Suprapubic skin (tissue), 4 donors: ENCODE data around the gene MED13L. TPM values are rescaled to one million over a fixed set of nuclear protein-coding genes. Genes with fewer than 3 reads are reported as not detected.

Experiments
- DNase-seq, 2 donors: peaks; one replicate each; pipeline ENCODE4 v3.0.0-alpha.2; 2019; ENCODE audit warnings: low spot score in 2 of 2
- H3K27ac ChIP-seq: fragments of 200-600 bp; sonication (generic); one replicate; pipeline ENCODE4 v1.5.1; 2019
- H3K27me3 ChIP-seq: fragments of 200-600 bp; sonication (generic); one replicate; pipeline ENCODE4 v1.5.1; 2019
- H3K36me3 ChIP-seq: fragments of 200-600 bp; sonication (generic); one replicate; pipeline ENCODE4 v1.5.1; 2019
- H3K4me1 ChIP-seq: fragments of 200-600 bp; sonication (generic); one replicate; pipeline ENCODE4 v1.5.1; 2019
- H3K4me3 ChIP-seq: fragments of 200-600 bp; sonication (generic); one replicate; pipeline ENCODE4 v1.5.1; 2019; ENCODE audit warnings: mild to moderate bottlenecking
- H3K9me3 ChIP-seq: fragments of 200-600 bp; sonication (generic); one replicate; pipeline ENCODE4 v1.5.1; 2019
- EP300 ChIP-seq: sonication (generic); formaldehyde crosslinking; IDR thresholded peaks from one replicate; pipeline ENCODE4 v1.6.1; 2017; ENCODE audit warnings: antibody characterized with exemption
- POLR2A ChIP-seq, 2 donors: fragments of 450-650 bp; IDR thresholded peaks; one replicate each; pipeline ENCODE4 v1.6.1; 2017; ENCODE audit warnings: antibody characterized with exemption in 2 of 2, mild to moderate bottlenecking in 2 of 2, moderate library complexity in 2 of 2
- POLR2AphosphoS5 ChIP-seq, 3 donors: sonication (generic); formaldehyde crosslinking; IDR thresholded peaks; one replicate each; pipeline ENCODE4 v1.6.1; 2017; ENCODE audit warnings: antibody characterized with exemption in 3 of 3
- WGBS: methylation state at CpG from one replicate; pipeline ENCODE4 v1.1.5; 2018; 5-methylcytosine and 5-hydroxymethylcytosine counted together
- total RNA-seq, 4 donors: library from RNA; depleted of rRNA; stranded (reverse); fragments of >200 nt; gene quantifications; one replicate each; pipeline ENCODE4 v1.1.0, GENCODE V29; 2016
- TF ChIP-seq, protein P1 (sequence below), 2 donors: fragments of 200-600 bp in 1 of 2; fragments of 450-650 bp in 1 of 2; sonication (generic) in 1 of 2; IDR thresholded peaks; one replicate each; pipeline ENCODE4 v1.5.1; 2016 to 2019; ENCODE audit warnings: antibody characterized with exemption in 2 of 2, mild to moderate bottlenecking in 1 of 2, moderate library complexity in 1 of 2

The MED13L gene
- total RNA-seq, 4 donors from 2014 or later: 173 to 418 (median 228) TPM

DNA sequence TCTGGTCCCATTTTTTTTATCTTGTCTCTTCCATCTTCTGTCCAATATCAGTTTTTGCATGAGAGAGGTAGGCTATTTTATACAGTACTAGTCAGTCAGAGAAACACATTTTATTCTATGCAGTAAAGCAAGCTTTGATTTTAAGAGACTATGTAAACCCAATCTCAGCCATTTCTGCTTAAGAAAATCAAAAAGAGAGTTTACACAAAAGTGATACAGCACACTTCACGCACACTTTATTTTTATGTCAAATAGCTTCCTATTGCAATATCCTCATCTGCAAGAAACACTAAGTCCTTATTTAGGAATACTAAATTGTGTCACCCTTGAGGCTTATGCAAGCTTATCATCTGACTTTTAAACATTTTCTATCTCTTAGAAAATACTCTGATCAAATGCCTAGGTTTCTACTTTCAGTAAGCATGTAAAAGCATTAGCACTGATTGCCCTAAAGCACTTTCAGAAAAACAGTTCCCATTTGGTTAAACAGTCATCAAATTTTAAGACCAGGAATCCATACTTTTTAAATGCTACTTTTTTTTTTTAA, 78.3 kb downstream of the MED13L start:
- Histone ChIP-seq H3K4me3 (no peak overlapping the region), H3K27me3 (no peaks in the 10 kb centered on the region), H3K9me3 (no peaks in the 10 kb centered on the region), H3K4me1 (peaks cover 60% of the 10 kb centered on the region), H3K27ac (no peak overlapping the region), H3K36me3 (no peaks in the 10 kb centered on the region)
- no peak for TF ChIP-seq EP300
- TF ChIP-seq POLR2A (IDR thresholded peaks at IDR 0.05): no peak
- TF ChIP-seq, protein P1, sequence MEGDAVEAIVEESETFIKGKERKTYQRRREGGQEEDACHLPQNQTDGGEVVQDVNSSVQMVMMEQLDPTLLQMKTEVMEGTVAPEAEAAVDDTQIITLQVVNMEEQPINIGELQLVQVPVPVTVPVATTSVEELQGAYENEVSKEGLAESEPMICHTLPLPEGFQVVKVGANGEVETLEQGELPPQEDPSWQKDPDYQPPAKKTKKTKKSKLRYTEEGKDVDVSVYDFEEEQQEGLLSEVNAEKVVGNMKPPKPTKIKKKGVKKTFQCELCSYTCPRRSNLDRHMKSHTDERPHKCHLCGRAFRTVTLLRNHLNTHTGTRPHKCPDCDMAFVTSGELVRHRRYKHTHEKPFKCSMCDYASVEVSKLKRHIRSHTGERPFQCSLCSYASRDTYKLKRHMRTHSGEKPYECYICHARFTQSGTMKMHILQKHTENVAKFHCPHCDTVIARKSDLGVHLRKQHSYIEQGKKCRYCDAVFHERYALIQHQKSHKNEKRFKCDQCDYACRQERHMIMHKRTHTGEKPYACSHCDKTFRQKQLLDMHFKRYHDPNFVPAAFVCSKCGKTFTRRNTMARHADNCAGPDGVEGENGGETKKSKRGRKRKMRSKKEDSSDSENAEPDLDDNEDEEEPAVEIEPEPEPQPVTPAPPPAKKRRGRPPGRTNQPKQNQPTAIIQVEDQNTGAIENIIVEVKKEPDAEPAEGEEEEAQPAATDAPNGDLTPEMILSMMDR (IDR thresholded peaks at IDR 0.05): no peak
- TF ChIP-seq POLR2AphosphoS5 (IDR thresholded peaks at IDR 0.05): no peak
- DNase-seq: no peak
- WGBS: 87% methylated on average over 1 of the region's 1 CpG

DNA sequence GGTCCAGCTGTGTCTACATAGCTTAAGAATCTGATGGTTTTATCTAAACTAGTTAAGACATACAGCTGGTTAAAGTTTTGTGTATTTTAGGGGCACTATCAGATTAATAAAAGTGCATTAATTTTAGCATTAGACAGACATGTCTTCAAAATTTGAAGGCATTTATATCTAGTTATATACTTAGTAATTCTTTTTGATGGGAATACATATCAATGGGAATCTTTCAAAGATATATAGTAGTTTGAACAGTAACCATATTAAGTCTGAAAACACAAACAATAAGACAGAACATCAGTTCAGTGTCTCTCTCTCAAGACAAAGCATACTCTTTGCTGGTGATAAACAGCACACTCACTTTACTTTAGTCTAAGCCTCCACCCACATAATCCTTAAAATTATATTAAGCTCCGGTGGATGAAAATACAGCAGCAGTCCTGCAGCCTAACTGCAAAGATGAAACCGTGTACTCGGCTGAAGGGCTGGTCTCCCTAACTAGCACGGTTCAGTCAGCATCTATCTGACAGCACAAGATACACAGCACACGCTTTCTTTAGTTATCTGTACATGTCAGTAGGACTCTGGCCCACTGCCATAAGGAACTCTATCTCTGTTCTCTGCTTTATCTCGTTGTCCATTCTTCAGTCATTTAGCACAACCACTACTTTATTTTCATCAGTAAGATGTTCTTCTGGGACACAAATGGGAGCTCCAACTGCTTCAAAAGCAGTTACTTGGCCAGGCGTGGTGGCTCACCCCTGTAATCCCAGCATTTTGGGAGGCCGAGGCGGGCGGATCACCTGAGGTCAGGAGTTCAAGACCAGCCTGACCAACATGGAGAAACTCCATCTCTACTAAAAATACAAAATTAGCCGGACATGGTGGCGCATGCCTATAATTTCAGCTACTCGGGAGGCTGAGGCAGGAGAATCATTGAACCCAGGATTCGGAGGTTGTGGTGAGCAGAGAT, 80.5 kb downstream of the MED13L start:
- Histone ChIP-seq H3K36me3 (no peaks in the 10 kb centered on the region), H3K4me3 (no peak overlapping the region), H3K9me3 (no peaks in the 10 kb centered on the region), H3K27ac (no peak overlapping the region), H3K27me3 (no peaks in the 10 kb centered on the region), H3K4me1 (peaks cover 54% of the 10 kb centered on the region)
- no peak for DNase-seq
- WGBS: 78% methylated on average over 14 of the region's 14 CpGs
- TF ChIP-seq POLR2AphosphoS5 (IDR thresholded peaks at IDR 0.05): no peak
- TF ChIP-seq, protein P1 (IDR thresholded peaks at IDR 0.05): no peak
- TF ChIP-seq EP300: no peak
- no peak for TF ChIP-seq POLR2A (IDR thresholded peaks at IDR 0.05)

DNA sequence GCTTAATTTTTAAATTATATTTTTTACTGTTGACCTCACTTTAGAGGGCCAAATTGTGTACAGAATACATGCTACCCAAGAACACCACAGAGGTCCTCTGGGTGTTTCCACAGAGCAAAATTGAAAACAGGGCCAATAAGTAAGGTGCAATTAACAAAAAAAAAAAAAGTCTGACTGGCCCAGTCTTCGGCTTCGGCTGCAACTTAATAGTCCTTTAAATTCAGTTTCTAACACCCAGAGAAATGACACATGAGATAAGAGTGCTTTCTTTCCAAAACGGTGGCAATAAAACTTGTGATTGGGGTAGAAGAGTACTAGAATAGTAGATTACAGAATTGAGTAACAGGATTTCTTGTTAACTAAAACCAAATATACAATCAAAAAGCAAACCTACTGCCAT, 81.3 kb downstream of the MED13L start:
- no peak for TF ChIP-seq POLR2AphosphoS5 (IDR thresholded peaks at IDR 0.05)
- no peak for TF ChIP-seq POLR2A (IDR thresholded peaks at IDR 0.05)
- TF ChIP-seq EP300: no peak
- TF ChIP-seq, protein P1 (IDR thresholded peaks at IDR 0.05): no peak
- no peak overlapping the region for H3K27ac ChIP-seq
- WGBS: 33% methylated on average over 3 of the region's 3 CpGs
- H3K4me1 ChIP-seq: peaks cover 48% of the 10 kb centered on the region
- H3K9me3 ChIP-seq: no peaks in the 10 kb centered on the region
- H3K27me3 ChIP-seq: no peaks in the 10 kb centered on the region
- no peak overlapping the region for H3K4me3 ChIP-seq
- no peaks in the 10 kb centered on the region for H3K36me3 ChIP-seq
- no peak for DNase-seq

DNA sequence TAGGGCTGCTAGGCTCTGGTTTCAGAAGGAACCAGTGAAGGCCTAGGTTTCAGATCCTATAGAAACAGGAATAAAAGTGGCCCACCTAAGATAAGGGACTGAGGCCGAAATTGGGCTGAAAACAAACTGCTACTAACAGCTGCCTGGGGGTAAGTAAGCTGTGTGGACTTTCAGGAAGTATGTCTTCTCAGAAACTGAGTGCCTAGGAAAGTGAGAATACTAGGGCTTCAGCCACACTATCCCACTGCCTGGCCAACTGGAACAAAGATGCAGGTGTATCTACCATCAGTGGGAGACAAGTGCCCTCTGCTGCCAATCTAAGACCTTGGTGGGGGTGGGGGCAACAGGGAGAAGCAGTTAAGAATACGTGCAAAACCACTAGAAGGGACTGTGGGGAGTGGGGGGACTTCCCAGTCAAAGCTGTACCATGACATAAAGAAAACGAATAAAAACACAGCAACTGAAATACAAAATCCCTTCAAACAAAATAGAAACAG, 82.5 kb downstream of the MED13L start:
- H3K9me3 ChIP-seq: no peaks in the 10 kb centered on the region
- peaks cover 45% of the 10 kb centered on the region for H3K4me1 ChIP-seq
- no peak overlapping the region for H3K27ac ChIP-seq
- H3K27me3 ChIP-seq: no peaks in the 10 kb centered on the region
- DNase-seq: no peak
- TF ChIP-seq POLR2AphosphoS5 (IDR thresholded peaks at IDR 0.05) (no peak), POLR2A (IDR thresholded peaks at IDR 0.05) (no peak), EP300 (no peak)
- TF ChIP-seq, protein P1 (IDR thresholded peaks at IDR 0.05): no peak
- H3K4me3 ChIP-seq: no peak overlapping the region
- H3K36me3 ChIP-seq: no peaks in the 10 kb centered on the region
- 78% methylated on average over 3 of the region's 3 CpGs for WGBS

DNA sequence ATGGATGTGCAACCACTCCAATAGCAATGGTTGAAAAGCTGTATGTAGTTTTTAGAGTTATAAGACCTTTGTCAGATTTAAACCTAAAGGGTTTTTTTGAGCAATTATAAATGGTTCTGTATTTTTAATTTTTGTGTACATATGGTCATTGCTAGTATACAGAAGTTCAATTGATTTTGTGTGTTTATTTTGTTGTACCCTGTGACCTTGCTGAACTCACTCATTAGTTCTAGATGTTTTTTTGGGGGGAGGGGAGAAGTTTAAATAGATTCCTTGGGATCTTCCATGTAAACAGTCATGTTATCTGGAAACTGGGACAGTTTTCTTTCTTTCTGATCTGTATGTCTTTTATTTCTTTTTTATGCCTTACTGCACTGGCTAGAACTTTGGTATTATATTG, 87.8 kb downstream of the MED13L start:
- H3K27ac ChIP-seq: no peak overlapping the region
- no peaks in the 10 kb centered on the region for H3K27me3 ChIP-seq
- H3K4me1 ChIP-seq: peaks cover 23% of the 10 kb centered on the region
- H3K36me3 ChIP-seq: no peaks in the 10 kb centered on the region
- H3K4me3 ChIP-seq: no peak overlapping the region
- TF ChIP-seq POLR2AphosphoS5 (IDR thresholded peaks at IDR 0.05) (no peak), EP300 (no peak), POLR2A (IDR thresholded peaks at IDR 0.05) (no peak)
- TF ChIP-seq, protein P1 (IDR thresholded peaks at IDR 0.05): no peak
- DNase-seq: no peak
- no peaks in the 10 kb centered on the region for H3K9me3 ChIP-seq
